GM21723 (cell line): Measurements from ENCODE around the gene CNTNAP2.

Experiments used
- ATAC-seq: cut with Tn5 transposase; IDR thresholded peaks from one replicate; pipeline ENCODE4 v1.9.1; 2021; ENCODE audit warnings: mild to moderate bottlenecking, moderate library complexity; ENCODE audit not compliant: unreplicated experiment

Gene CNTNAP2

GRCh38 chr7:146116521-146117222, at the start of gene CNTNAP2:
Gene CNTNAP2, plus strand, starts transcription at chr7:146116801. Its CDS starts 76 bp downstream, at chr7:146116877.
- no peak for ATAC-seq

GRCh38 chr7:146067880-146068279, 48.7 kb upstream of the CNTNAP2 start:
- ATAC-seq: no peak

GRCh38 chr7:146074195-146074765, 42.3 kb upstream of the CNTNAP2 start:
- ATAC-seq: no peak

GRCh38 chr7:146076344-146076743, 40.3 kb upstream of the CNTNAP2 start:
- ATAC-seq: no peak

- no peak for ATAC-seq
Measured at GRCh38 chr7:146084086-146084485, 32.5 kb upstream of the CNTNAP2 start.

- peak; percentile 85 for ATAC-seq
Measured at GRCh38 chr7:146090023-146090645, 26.5 kb upstream of the CNTNAP2 start.

- ATAC-seq: no peak
Measured at GRCh38 chr7:146094356-146094755, 22.2 kb upstream of the CNTNAP2 start.

- ATAC-seq: no peak
Measured at GRCh38 chr7:146096994-146097393, 19.6 kb upstream of the CNTNAP2 start.

DNA sequence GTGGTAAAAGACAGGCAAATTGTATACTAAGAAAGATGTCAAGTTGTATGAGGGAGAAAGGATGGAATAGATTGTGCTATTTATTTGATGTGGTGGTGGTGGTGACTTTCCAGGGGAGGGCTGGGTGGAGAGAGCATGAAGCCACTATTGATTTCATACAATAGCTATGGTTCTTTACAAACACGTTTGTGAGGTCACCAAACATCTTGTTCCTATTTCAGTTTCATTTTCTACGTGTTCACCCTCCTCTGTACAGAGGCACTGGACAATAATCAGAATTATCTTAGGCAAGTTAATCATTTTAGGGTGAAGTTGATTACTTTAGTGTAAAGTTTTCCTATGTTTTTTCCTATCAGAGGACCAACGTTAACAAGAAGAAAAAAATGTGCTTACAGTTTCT, 10.3 kb upstream of the CNTNAP2 start:
- ATAC-seq: no peak

- ATAC-seq: no peak
Measured at GRCh38 chr7:146112755-146113154, 3.8 kb upstream of the CNTNAP2 start.

DNA sequence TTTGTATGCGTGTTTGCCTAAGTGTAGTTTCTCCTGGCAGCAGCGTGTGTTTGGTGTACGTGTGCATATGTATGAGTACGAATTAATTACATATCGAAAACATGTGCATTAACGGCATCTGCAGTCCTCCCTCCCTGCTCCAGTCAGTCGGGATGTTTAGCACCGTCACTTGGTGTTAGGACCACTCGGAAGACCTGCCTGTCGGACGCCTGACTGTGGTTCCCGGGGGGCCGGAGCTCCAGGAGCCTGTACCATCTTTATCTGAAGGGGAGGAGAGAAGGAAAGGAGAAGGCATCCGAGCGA, 1.1 kb upstream of the CNTNAP2 start:
- no peak for ATAC-seq

GRCh38 chr7:146115851-146116520, 615 bp upstream of the CNTNAP2 start:
- ATAC-seq: no peak

DNA sequence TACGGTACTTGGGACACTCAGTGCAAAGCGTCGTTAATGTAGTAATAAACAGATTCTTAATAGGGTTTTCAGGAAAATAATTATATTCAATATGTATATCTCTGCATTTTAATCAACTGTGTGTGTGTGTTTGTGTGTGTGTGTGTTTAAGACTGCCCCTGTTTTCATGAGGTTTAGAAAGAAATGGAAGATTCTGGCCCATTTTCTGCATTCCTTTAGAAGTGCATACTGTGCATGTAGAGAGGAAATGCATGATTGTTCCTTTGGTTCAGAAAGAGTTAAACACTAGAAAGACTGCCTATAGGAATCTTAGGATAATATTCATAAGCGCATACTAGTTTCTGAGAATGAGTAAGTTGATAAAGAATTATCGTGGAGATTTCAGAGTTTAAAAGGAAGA, 975 bp downstream of the CNTNAP2 start:
- ATAC-seq: no peak

GRCh38 chr7:146119002-146119401, 2.4 kb downstream of the CNTNAP2 start:
- no peak for ATAC-seq

- ATAC-seq: no peak
Measured at GRCh38 chr7:146123715-146124114, 7.1 kb downstream of the CNTNAP2 start.

GRCh38 chr7:146126767-146127509, 10.3 kb downstream of the CNTNAP2 start:
- no peak for ATAC-seq

GRCh38 chr7:146129296-146129695, 12.7 kb downstream of the CNTNAP2 start:
- no peak for ATAC-seq

DNA sequence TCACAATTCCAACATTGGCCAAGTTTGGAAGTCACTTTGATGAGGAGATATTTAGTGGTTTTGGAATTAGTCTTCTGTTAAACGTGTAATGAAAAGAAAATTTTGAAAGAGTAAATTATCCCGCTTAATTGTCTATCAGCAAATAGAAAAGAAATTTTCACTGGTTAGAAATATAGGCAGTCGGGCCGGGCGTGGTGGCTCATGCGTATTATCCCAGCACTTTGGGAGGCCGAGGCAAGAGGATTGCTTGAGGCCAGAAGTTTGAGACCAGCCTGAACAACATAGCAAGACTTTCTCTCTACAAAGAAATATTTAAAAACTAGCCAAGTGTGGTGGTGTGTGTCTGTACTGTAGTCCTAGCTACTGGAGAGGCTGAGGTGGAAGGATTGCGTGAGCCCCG, 13.4 kb downstream of the CNTNAP2 start:
- ATAC-seq: no peak

GRCh38 chr7:146131701-146132100, 15.1 kb downstream of the CNTNAP2 start:
- no peak for ATAC-seq

- no peak for ATAC-seq
Measured at GRCh38 chr7:146136357-146136875, 19.8 kb downstream of the CNTNAP2 start.

- no peak for ATAC-seq
Measured at GRCh38 chr7:146138926-146139325, 22.3 kb downstream of the CNTNAP2 start.
